BJ (cell line): ENCODE measurements around the gene OSBPL5. TPM values are rescaled to one million over a fixed set of nuclear protein-coding genes. Genes with fewer than 3 reads are reported as not detected.

Experiments used
- CTCF ChIA-PET: fragments of 350-600 bp; formaldehyde crosslinking; extraction: SDS; loops from one replicate; lab custom pipeline; 2021; ENCODE audit warnings: antibody characterized with exemption, inconsistent platforms; lab: Yijun Ruan, JAX
- POLR2A ChIA-PET: fragments of 300-600 bp; sonication (Branson Sonifier 250); formaldehyde crosslinking; extraction: SDS; loops from one replicate; lab custom pipeline; 2021; ENCODE audit warnings: antibody characterized with exemption; lab: Charles Lee
- DNase-seq: peaks from one replicate; pipeline ENCODE4 v3.0.0-alpha.2; 2011; ENCODE audit warnings: low read depth
- H3K27me3 ChIP-seq: 2 replicates; pipeline ENCODE4 v1.6.0; 2011; ENCODE audit warnings: low read length; ENCODE audit not compliant: control insufficient read depth, insufficient read depth
- H3K36me3 ChIP-seq: 2 replicates; pipeline ENCODE4 v1.5.1; 2011; ENCODE audit warnings: low read length; ENCODE audit not compliant: control insufficient read depth, insufficient read depth
- H3K4me3 ChIP-seq: 2 replicates; pipeline ENCODE4 v1.5.1; 2011; ENCODE audit warnings: low read depth, mild to moderate bottlenecking, control low read depth, low read length
- polyA plus RNA-seq: library from polyadenylated mRNA; depleted of rRNA; stranded (reverse); fragments of >200 nt; gene quantifications from 2 replicates; pipeline ENCODE4 v1.2.3, GENCODE V29; 2011
- TF ChIP-seq, protein P1 (sequence below): IDR thresholded peaks from 2 replicates; pipeline ENCODE4 v1.5.1; 2011; ENCODE audit warnings: low read depth, mild to moderate bottlenecking, control low read depth, inconsistent platforms, low read length, moderate library complexity; ENCODE audit not compliant: insufficient read depth

OSBPL5 gene
- polyA plus RNA-seq, 1 experiment, result 20.8 TPM

DNA sequence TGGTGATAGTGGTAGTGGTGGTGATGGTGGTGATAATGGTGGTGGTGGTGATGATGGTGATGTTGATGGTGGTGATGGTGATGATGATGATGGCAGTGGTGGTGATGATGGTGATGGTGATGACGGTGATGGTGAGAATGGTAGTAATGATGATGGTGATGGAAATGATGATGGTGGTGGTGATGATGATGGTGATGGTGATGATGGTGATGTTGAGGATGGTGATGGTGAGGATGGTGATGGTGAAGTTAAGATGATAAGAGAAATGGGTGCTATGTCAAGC lies 41.8 kb upstream of the OSBPL5 start:
- TF ChIP-seq, protein P1, sequence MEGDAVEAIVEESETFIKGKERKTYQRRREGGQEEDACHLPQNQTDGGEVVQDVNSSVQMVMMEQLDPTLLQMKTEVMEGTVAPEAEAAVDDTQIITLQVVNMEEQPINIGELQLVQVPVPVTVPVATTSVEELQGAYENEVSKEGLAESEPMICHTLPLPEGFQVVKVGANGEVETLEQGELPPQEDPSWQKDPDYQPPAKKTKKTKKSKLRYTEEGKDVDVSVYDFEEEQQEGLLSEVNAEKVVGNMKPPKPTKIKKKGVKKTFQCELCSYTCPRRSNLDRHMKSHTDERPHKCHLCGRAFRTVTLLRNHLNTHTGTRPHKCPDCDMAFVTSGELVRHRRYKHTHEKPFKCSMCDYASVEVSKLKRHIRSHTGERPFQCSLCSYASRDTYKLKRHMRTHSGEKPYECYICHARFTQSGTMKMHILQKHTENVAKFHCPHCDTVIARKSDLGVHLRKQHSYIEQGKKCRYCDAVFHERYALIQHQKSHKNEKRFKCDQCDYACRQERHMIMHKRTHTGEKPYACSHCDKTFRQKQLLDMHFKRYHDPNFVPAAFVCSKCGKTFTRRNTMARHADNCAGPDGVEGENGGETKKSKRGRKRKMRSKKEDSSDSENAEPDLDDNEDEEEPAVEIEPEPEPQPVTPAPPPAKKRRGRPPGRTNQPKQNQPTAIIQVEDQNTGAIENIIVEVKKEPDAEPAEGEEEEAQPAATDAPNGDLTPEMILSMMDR, result no peak
- ChIA-PET CTCF (interaction anchor here (1.4 to 1.9 kb wide), 2 partner anchors 14 to 17 kb away, joined by 3 to 5 read pairs; no protein-coding TSS in a partner anchor), POLR2A (no interaction called here)
- H3K4me3 ChIP-seq, result no peak overlapping the region
- H3K36me3 ChIP-seq, result no peaks in the 10 kb centered on the region
- no peak for DNase-seq
- peaks cover 29% of the 10 kb centered on the region for H3K27me3 ChIP-seq

DNA sequence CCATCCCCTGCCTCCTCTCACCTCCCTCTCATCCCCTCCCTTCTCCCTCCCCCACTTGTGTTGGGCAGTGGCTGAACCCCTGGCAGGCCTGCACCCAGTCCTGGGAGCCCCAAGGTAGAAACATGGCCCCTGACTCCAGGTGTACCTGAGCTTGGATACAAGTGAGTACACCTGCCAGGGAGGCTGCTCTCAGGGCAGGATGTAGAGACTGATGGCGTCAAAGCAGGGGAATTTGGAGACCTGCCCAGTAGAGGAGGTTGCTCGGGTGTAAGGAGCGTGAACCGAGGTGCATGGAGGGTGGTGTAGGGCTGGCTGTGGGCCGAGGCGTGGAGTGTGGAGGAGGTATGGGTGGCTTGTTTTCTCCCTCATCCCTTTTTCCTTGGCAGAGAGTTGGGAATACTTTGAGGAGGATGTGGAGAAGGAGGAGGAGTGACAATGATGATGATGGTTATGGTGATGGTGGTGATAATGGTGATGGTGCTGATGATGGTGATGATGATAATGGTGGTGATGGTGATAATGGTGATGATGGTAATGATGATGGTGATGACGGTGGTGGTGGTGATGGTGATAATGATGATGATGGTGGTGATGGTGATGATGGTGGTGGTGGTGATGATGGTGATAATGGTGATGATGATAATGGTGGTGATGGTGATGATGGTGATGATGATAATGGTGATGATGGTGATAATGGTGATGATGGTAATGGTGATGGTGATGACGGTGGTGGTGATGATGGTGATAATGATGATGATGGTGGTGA lies 41.2 kb upstream of the OSBPL5 start:
- Histone ChIP-seq H3K4me3 (no peak overlapping the region), H3K27me3 (peaks cover 33% of the 10 kb centered on the region), H3K36me3 (no peaks in the 10 kb centered on the region)
- ChIA-PET CTCF (interaction anchor here (1.3 kb wide), 1 partner anchor 11 kb away, joined by 4 read pairs; no protein-coding TSS in a partner anchor), POLR2A (no interaction called here)
- TF ChIP-seq, protein P1, result no peak
- no peak for DNase-seq

DNA sequence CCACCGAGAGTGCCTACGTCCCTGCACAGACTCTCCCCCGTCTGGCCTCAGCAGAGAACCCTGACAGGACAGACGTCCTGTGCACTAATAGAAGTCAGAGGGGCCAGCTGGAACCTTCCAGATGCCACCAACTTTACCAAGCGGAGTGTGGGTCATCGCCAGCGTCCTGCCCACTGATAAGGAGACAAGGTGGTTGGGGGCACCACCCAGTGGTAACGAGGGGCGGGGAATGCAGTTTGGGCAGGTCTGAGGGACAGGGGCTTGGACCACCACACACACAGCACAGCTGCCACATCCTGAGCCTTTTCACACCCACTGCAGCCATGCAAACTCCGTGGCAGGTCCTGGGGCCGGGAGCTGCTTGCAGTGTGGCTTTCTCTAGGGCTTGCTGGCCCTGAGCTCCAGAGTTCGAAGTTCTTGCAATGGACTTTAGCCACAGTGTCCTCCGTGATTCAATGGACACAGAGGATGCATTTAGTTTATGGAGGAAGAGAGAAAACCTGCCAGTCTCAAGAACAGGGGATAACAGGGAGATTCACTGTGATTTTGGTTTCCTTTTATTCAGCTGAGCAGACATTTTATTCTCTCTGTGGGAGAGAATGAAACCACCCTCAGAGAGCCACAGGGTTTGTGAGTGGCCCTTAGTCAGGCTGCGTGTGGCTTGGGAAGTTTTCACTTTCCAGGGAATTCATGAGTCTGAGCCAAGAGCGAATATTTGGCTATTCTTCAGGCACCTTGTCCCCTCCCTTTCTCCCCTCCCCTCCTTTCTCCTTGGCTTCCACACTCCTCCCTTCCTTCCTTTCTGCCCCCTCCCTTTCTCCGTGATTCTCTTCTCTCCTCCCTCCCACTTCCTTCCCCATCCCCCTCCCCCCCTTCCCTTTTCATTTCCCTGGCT lies 40.4 kb upstream of the OSBPL5 start:
- TF ChIP-seq, protein P1, result no peak
- Histone ChIP-seq H3K4me3 (no peak overlapping the region), H3K36me3 (no peaks in the 10 kb centered on the region), H3K27me3 (peaks cover 37% of the 10 kb centered on the region)
- POLR2A ChIA-PET, result no interaction called here
- no peak for DNase-seq
- CTCF ChIA-PET, result interaction anchor here (1.3 to 1.7 kb wide), 2 partner anchors 10 to 168 kb away, joined by 4 read pairs; no protein-coding TSS in a partner anchor

DNA sequence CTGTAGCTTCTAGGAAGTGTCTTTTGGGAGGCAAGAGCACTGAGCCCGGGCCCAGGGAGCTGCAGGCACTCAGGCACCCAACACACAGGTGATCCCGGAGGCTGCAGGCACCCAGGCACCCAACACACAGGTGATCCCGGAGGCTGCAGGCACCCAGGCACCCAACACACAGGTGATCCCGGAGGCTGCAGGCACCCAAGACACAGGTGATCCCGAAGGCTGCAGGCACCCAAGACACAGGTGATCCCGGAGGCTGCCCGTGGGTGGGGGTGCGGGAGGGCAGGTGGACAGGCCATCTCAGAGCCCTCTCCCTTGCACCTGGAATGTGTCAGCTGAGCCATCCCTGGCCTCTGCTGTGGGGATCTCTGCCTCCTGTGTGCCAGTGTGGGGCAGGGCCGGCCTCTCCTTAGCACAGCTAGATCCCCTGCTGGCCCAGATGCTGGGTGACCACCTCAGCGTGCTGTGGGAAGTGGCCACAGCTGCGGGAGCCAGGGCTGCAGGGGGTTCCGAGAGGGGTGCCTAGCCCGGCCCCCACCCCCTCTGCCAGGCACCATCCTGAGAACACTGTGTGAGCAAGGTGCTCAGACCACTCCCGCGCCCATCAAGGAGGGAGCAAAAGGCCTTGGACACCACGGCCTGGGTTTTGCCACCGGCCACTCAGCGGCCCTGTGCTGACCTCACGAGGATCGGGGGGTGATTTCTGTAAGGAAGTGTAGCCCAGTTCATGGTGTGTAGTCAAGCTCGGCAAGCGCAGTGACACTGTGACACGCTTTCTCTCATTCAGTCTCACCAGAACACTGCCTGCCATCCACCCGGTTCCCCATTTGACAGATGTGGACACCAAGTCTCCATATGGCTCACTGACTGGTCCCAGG lies 39.3 kb upstream of the OSBPL5 start:
- Histone ChIP-seq H3K36me3 (no peaks in the 10 kb centered on the region), H3K4me3 (no peak overlapping the region), H3K27me3 (peaks cover 44% of the 10 kb centered on the region)
- ChIA-PET POLR2A (no interaction called here), CTCF (interaction anchor here (1.0 to 1.7 kb wide), 2 partner anchors 9 to 167 kb away, joined by 4 to 5 read pairs; no protein-coding TSS in a partner anchor)
- TF ChIP-seq, protein P1, result no peak
- no peak for DNase-seq
